PC-3 (cell line): ENCODE results near the gene MIPEP. TPM values are rescaled to one million over a fixed set of nuclear protein-coding genes. Genes with fewer than 3 reads are reported as not detected.

Experiments used
- ATAC-seq: fragments of 200-7000 bp; cut with Tn5 transposase; 2 replicates; pipeline ENCODE4 v1.9.1; 2020; ENCODE audit warnings: mild to moderate bottlenecking, moderate library complexity
- BruUV-seq: library from RNA; stranded (reverse); fragments of 400-500 nt; replicated peaks from 2 replicates; lab custom pipeline; 2021; lab: Mats Ljungman, UMichigan
- CTCF ChIA-PET: fragments of 300-600 bp; sonication (Branson Sonifier 250); formaldehyde crosslinking; loops from one replicate; lab custom pipeline; 2022; ENCODE audit warnings: antibody characterized with exemption; lab: Charles Lee
- POLR2A ChIA-PET: fragments of 300-600 bp; sonication (Branson Sonifier 250); formaldehyde crosslinking; loops from one replicate; lab custom pipeline; 2022; ENCODE audit warnings: antibody characterized with exemption; ENCODE audit not compliant: unreplicated experiment; lab: Charles Lee
- DNase-seq: peaks from one replicate; pipeline ENCODE4 v3.0.0-alpha.2; 2015
- H2AFZ ChIP-seq: fragments of 300-600 bp; sonication (generic); 2 replicates; pipeline ENCODE4 v1.6.0; 2016; ENCODE audit warnings: antibody characterized with exemption, low read length
- H3F3A ChIP-seq: fragments of 300-600 bp; sonication (generic); one replicate; pipeline ENCODE4 v1.6.0; 2017; ENCODE audit warnings: antibody characterized with exemption, low read length, control low read depth, mild to moderate bottlenecking; ENCODE audit not compliant: unreplicated experiment
- H3K27ac ChIP-seq: fragments of 300-600 bp; sonication (generic); 2 replicates; pipeline ENCODE4 v1.5.1; 2016; ENCODE audit warnings: mild to moderate bottlenecking, low read length
- H3K27me3 ChIP-seq: fragments of 300-600 bp; sonication (generic); 2 replicates; pipeline ENCODE4 v1.6.1; 2016; ENCODE audit warnings: low read length, mixed read lengths
- H3K36me3 ChIP-seq: fragments of 300-600 bp; sonication (generic); 2 replicates; pipeline ENCODE4 v1.6.1; 2016; ENCODE audit warnings: low read depth, mixed run types, low read length, mixed read lengths
- H3K4me1 ChIP-seq: fragments of 300-600 bp; sonication (generic); 2 replicates; pipeline ENCODE4 v1.5.1; 2016; ENCODE audit warnings: low read length; ENCODE audit not compliant: insufficient read depth
- H3K4me2 ChIP-seq: fragments of 300-600 bp; sonication (generic); 2 replicates; pipeline ENCODE4 v1.6.0; 2016; ENCODE audit warnings: low read length
- H3K4me3 ChIP-seq: fragments of 300-600 bp; sonication (generic); 2 replicates; pipeline ENCODE4 v1.5.1; 2016; ENCODE audit warnings: mild to moderate bottlenecking, low read length, mixed read lengths
- H3K79me2 ChIP-seq: fragments of 300-600 bp; sonication (generic); 2 replicates; pipeline ENCODE4 v1.6.1; 2017; ENCODE audit warnings: low read length, mixed read lengths
- H3K9ac ChIP-seq: fragments of 300-600 bp; sonication (generic); 2 replicates; pipeline ENCODE4 v1.6.0; 2016; ENCODE audit warnings: mild to moderate bottlenecking, low read length
- H3K9me2 ChIP-seq: fragments of 300-600 bp; sonication (generic); replicated peaks from 2 replicates; pipeline ENCODE4 v1.6.1; 2016; ENCODE audit warnings: mixed run types, low read length, mixed read lengths
- H3K9me3 ChIP-seq: fragments of 300-600 bp; sonication (generic); 2 replicates; pipeline ENCODE4 v1.6.1; 2016; ENCODE audit warnings: low read length, mixed read lengths
- H4K20me1 ChIP-seq: fragments of 300-600 bp; sonication (generic); 2 replicates; pipeline ENCODE4 v1.6.1; 2016; ENCODE audit warnings: low read length, mixed read lengths
- EZH2 ChIP-seq: fragments of 300-600 bp; sonication (generic); IDR thresholded peaks from one replicate; pipeline ENCODE4 v1.6.1; 2017; ENCODE audit warnings: antibody characterized with exemption, mild to moderate bottlenecking, low read length; ENCODE audit not compliant: unreplicated experiment
- EZH2phosphoT487 ChIP-seq: fragments of 300-600 bp; sonication (generic); IDR thresholded peaks from 2 replicates; pipeline ENCODE4 v1.6.1; 2018; ENCODE audit warnings: mild to moderate bottlenecking, antibody characterized with exemption, low read length, borderline replicate concordance
- intact Hi-C: fragments of 100-400 bp; cut with micrococcal nuclease; formaldehyde crosslinking; loops from 2 replicates; pipeline ENCODE4 v1.9.0; 2023
- total RNA-seq: library from RNA; depleted of rRNA; stranded (reverse); fragments of >200 nt; gene quantifications from 2 replicates; pipeline ENCODE4 v1.2.3, GENCODE V29; 2014; rRNA removed
- TF ChIP-seq, protein P1 (sequence below): fragments of 300-600 bp; sonication (generic); conservative IDR thresholded peaks from 2 replicates; pipeline ENCODE4 v1.5.1; 2017; ENCODE audit warnings: antibody characterized with exemption, low read depth, mild to moderate bottlenecking, low read length

The MIPEP gene
- total RNA-seq, 1 experiment from 2014 or later, result 30.5 TPM

DNA sequence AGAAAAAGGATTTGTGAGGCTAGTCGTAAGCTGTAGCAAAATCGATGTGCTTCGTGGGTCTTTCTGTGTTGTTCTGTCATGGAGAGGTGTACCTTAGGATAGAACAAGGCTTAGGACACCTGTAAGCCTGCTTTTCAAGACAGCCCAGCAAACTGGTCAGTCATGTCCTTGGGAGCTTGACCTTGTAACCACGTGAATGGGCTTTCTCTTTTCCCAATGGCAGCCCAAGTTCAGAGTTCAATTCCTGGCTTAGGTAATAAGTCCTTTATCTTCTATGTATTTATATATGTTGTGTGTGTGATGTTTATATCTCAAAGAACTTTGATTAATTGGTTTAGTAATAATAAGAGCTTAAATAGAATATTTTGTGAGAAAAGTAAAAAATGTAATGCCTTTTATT, 206.1 kb downstream of the MIPEP start:
- CTCF ChIA-PET, result no interaction called here
- no peak overlapping the region for H3K9ac ChIP-seq
- POLR2A ChIA-PET, result no interaction called here
- no peak for TF ChIP-seq EZH2
- no peak for TF ChIP-seq EZH2phosphoT487
- H4K20me1 ChIP-seq, result no peaks in the 10 kb centered on the region
- H3K9me2 ChIP-seq, result no peaks in the 10 kb centered on the region
- no peak overlapping the region for H3K4me3 ChIP-seq
- no peak for ATAC-seq
- H3F3A ChIP-seq, result peaks cover 4% of the 10 kb centered on the region
- H3K9me3 ChIP-seq, result no peaks in the 10 kb centered on the region
- H3K4me2 ChIP-seq, result no peak overlapping the region
- no peaks in the 10 kb centered on the region for H3K27me3 ChIP-seq
- H3K4me1 ChIP-seq, result peaks cover 13% of the 10 kb centered on the region
- DNase-seq, result no peak
- no peak overlapping the region for H3K27ac ChIP-seq
- no peaks in the 10 kb centered on the region for H3K36me3 ChIP-seq
- H2AFZ ChIP-seq, result no peak overlapping the region
- H3K79me2 ChIP-seq, result no peaks in the 10 kb centered on the region
- intact Hi-C loops, result no loop called here
- no TSS peak for BruUV-seq

DNA sequence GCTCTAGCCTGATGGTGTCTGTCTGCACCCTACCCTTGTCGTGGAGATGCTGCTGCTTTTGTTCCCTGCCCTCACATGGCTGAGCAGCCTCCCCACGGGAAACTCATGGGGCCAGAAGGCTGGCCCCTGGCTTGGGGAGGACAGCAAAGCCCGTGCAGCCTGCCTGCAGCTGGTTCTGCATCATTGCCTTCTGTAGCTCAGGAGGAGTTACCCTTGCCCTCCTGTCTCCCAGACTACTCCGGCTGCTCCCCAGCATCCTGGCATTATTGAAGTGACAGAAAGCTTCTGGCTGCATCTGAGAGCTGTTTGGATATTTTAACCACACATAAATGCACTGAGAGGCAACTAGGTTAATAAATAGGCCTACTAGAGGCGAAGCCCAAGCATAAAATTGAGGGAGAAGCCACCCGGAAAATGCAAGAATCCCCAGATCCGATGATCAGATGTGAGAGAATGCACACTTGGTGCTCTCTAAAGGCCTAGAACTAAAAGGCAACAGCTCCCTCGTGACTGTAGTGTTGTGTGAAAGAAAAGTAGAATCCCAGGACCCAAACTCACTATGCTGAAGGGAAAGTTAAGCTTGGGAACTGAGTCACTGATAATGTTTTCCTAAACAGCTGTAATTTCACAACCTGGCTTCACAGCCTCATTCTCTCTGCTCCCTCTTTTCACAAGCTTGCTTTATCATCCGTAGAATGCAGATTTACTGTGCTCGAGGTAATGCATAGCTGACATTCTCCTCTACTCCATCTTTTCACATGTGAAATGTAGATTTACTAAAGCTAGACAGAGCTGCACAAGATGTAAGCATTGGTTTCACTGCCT, 208.1 kb downstream of the MIPEP start:
- POLR2A ChIA-PET, result interaction anchor here (0.5 to 0.6 kb wide), 2 partner anchors 187 to 256 kb away, joined by 3 to 5 read pairs; no protein-coding TSS in a partner anchor
- TF ChIP-seq EZH2 (no peak), EZH2phosphoT487 (no peak)
- TF ChIP-seq, protein P1, sequence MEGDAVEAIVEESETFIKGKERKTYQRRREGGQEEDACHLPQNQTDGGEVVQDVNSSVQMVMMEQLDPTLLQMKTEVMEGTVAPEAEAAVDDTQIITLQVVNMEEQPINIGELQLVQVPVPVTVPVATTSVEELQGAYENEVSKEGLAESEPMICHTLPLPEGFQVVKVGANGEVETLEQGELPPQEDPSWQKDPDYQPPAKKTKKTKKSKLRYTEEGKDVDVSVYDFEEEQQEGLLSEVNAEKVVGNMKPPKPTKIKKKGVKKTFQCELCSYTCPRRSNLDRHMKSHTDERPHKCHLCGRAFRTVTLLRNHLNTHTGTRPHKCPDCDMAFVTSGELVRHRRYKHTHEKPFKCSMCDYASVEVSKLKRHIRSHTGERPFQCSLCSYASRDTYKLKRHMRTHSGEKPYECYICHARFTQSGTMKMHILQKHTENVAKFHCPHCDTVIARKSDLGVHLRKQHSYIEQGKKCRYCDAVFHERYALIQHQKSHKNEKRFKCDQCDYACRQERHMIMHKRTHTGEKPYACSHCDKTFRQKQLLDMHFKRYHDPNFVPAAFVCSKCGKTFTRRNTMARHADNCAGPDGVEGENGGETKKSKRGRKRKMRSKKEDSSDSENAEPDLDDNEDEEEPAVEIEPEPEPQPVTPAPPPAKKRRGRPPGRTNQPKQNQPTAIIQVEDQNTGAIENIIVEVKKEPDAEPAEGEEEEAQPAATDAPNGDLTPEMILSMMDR, result no peak
- no peak overlapping the region for H3K27ac ChIP-seq
- no peaks in the 10 kb centered on the region for H4K20me1 ChIP-seq
- intact Hi-C loops, result no loop called here
- H3K4me1 ChIP-seq, result peaks cover 19% of the 10 kb centered on the region
- H3K4me2 ChIP-seq, result no peak overlapping the region
- no peak for ATAC-seq
- no peak overlapping the region for H2AFZ ChIP-seq
- no peak for DNase-seq
- BruUV-seq, result no TSS peak
- H3K79me2 ChIP-seq, result no peaks in the 10 kb centered on the region
- H3K36me3 ChIP-seq, result no peaks in the 10 kb centered on the region
- H3K4me3 ChIP-seq, result no peak overlapping the region
- H3K9me2 ChIP-seq, result no peaks in the 10 kb centered on the region
- H3K9me3 ChIP-seq, result no peaks in the 10 kb centered on the region
- CTCF ChIA-PET, result no interaction called here
- peaks cover 4% of the 10 kb centered on the region for H3F3A ChIP-seq
- H3K9ac ChIP-seq, result no peak overlapping the region
- no peaks in the 10 kb centered on the region for H3K27me3 ChIP-seq

Other genes starting within 250 kb of the MIPEP start
- 0.23 TPM in 1 of 2 replicates, not detected in the other for gene C1QTNF9B, start 8.1 kb upstream of the MIPEP start, total RNA-seq